ENCODE data around the gene SLC26A4.
A peak's percentile ranks its signal among the peaks of the same experiment; 100 is the strongest.
"Not testable (repeated sequence)": the region's sequence is repeated elsewhere in the genome, so short reads cannot be mapped to it uniquely, and the experiment has no call there.

Gene SLC26A4

DNA sequence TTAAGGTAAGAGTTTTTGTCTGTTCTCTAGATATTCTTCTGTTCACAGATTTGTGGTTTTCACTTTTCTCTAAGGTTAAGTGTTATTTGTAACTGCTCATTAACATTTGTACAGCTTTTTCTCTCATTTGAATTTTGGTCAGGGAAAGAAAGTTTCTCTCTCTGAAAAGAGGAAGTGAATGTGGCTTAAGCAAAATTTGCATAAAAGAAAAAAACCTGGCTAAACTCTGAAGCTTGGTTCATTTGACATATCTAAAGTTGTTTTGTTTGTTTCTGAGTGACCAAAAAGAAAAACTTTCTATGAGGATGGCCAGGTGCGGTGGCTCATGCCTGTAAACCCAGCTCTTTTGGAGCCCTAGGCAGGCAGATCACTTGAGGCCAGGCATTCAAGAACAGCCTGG, 22.0 kb upstream of the SLC26A4 start:
- in situ Hi-C loops (cut with MboI; ENCODE audit: low pct_unique_long_range_greater_than_20kb, low sequenced_read_pairs, unreplicated experiment), result no loop called here

DNA sequence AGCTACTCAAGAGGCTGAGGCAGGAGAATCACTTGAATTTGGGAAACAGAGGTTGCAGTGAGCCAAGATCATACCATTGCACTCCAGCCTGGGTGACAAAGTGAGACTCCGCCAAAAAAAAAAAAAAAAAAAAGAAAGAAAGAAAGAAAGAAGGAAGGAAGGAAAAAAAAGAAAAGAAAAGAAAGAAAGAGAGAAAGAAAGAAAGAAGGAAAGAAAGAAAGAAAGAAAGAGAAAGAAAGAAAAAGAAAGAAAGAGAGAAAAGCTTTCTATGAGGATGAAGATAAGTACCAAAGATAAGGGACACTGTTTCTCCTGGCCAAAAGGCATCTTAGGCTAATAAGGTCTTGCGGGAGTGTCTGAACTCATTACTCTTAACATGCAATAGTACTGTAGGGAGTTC, 21.6 kb upstream of the SLC26A4 start:
- DNase-seq (ENCODE audit: low spot score); in situ Hi-C loops (cut with MboI; ENCODE audit: low pct_unique_long_range_greater_than_20kb, low sequenced_read_pairs, unreplicated experiment): not testable (repeated sequence)

More for the DNA sequence above, 22.0 kb upstream of the SLC26A4 start:
- peak; percentile 46 for DNase-seq (ENCODE audit: low spot score)
- TF ChIP-seq, protein P1, sequence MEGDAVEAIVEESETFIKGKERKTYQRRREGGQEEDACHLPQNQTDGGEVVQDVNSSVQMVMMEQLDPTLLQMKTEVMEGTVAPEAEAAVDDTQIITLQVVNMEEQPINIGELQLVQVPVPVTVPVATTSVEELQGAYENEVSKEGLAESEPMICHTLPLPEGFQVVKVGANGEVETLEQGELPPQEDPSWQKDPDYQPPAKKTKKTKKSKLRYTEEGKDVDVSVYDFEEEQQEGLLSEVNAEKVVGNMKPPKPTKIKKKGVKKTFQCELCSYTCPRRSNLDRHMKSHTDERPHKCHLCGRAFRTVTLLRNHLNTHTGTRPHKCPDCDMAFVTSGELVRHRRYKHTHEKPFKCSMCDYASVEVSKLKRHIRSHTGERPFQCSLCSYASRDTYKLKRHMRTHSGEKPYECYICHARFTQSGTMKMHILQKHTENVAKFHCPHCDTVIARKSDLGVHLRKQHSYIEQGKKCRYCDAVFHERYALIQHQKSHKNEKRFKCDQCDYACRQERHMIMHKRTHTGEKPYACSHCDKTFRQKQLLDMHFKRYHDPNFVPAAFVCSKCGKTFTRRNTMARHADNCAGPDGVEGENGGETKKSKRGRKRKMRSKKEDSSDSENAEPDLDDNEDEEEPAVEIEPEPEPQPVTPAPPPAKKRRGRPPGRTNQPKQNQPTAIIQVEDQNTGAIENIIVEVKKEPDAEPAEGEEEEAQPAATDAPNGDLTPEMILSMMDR (IDR thresholded peaks at IDR 0.05; ENCODE audit: extremely low read depth, insufficient read depth, missing control alignments), result no peak

DNA sequence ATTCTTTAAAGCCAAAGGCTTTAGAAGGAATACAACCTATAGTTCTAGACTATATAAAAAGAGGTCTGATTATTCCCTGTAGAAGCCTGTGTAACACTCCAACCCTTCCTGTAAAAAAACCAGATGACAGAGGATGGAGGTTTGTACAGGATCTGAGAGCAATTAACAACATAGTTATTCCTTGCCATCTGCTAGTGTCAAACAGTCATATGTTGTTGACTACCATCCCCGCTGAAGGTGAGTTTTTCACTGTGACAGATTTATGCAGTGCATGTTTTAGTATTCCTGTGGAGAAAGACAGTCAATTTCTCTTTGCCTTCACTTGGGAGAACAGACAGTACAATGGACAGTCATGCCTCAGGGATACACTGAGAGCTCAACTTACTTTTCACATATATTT, 19.0 kb upstream of the SLC26A4 start:
- TF ChIP-seq, protein P1 (IDR thresholded peaks at IDR 0.05; ENCODE audit: extremely low read depth, insufficient read depth, missing control alignments), result no peak

GRCh38 chr7:107642501-107642900, 18.1 kb upstream of the SLC26A4 start:
- in situ Hi-C loops (cut with MboI; ENCODE audit: low pct_unique_long_range_greater_than_20kb, low sequenced_read_pairs, unreplicated experiment), result no loop called here
- DNase-seq (ENCODE audit: low spot score), result no peak
- TF ChIP-seq, protein P1 (IDR thresholded peaks at IDR 0.05; ENCODE audit: extremely low read depth, insufficient read depth, missing control alignments), result no peak

More for the DNA sequence above, 19.0 kb upstream of the SLC26A4 start:
- in situ Hi-C loops (cut with MboI; ENCODE audit: low pct_unique_long_range_greater_than_20kb, low sequenced_read_pairs, unreplicated experiment), result no loop called here
- DNase-seq (ENCODE audit: low spot score), result no peak

- in situ Hi-C loops (cut with MboI; ENCODE audit: low pct_unique_long_range_greater_than_20kb, low sequenced_read_pairs, unreplicated experiment), result no loop called here
- TF ChIP-seq, protein P1 (IDR thresholded peaks at IDR 0.05; ENCODE audit: extremely low read depth, insufficient read depth, missing control alignments), result no peak
- DNase-seq (ENCODE audit: low spot score), result no peak
Observed at GRCh38 chr7:107643407-107643806, 17.2 kb upstream of the SLC26A4 start.

DNA sequence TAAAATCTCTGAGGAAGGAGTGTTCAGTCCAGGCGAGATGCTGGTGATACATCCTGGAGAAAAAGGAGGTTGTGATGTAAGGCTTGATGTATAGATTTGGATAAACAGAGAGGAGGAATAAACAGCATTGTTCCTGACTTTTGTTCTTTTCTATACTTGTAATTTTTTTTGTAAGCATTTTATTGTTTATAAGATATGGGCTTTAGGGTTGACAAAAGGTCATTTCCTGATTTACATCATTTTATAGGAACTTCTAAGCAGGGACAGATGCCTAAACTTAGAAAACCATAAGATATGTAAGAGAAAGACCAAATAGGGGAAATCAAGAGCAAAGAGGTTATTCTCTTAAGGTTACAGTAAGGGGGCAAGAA, 16.7 kb upstream of the SLC26A4 start:
- no peak for DNase-seq (ENCODE audit: low spot score)
- TF ChIP-seq, protein P1 (IDR thresholded peaks at IDR 0.05; ENCODE audit: extremely low read depth, insufficient read depth, missing control alignments), result no peak
- in situ Hi-C loops (cut with MboI; ENCODE audit: low pct_unique_long_range_greater_than_20kb, low sequenced_read_pairs, unreplicated experiment), result no loop called here

DNA sequence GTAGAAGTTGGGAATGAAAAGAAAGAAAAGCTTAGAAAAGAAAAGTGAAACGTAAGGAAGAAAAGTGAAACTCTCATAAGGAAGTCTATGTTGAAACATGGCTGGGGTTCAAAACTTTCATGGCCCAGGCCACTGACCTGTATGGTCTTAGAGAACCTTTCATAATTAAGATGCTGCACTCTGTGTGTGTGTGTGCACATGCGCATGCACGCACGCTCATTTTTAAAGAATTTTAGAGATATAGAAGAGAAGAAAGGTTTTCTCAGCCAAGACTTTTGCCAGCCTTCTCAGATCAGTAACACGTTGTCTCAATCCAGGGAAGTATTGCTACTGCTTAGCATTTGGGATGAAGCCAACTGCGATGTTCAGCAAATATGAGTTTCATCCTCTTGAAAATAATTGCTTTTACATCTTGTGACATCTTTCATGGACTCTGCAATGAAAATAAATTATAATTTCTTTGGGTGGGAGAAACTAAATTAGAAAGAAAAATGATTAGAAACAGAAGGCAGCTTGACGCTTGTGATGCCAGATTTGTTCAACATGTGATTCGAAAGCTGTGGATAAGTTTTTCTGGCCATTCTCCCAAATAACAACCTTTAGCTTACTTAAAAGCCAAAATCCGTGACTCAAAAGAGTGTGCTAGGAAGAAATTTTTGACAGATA, 16.2 kb upstream of the SLC26A4 start:
- DNase-seq (ENCODE audit: low spot score), result no peak
- in situ Hi-C loops (cut with MboI; ENCODE audit: low pct_unique_long_range_greater_than_20kb, low sequenced_read_pairs, unreplicated experiment), result no loop called here
- TF ChIP-seq, protein P1 (IDR thresholded peaks at IDR 0.05; ENCODE audit: extremely low read depth, insufficient read depth, missing control alignments), result no peak
